Neural crest cell (in vitro differentiated cells): ENCODE measurements around the gene SLC45A3. TPM values are rescaled to one million over a fixed set of nuclear protein-coding genes. Genes with fewer than 3 reads are reported as not detected.

Experiments used
- DNase-seq: peaks from one replicate; pipeline ENCODE4 v3.0.0; 2021; ENCODE audit warnings: low read depth, mixed read lengths, low spot score
- H3K27ac Mint-ChIP-seq: one replicate; pipeline ENCODE4 v1.8.0; 2021; ENCODE audit warnings: mild to moderate bottlenecking, mixed read lengths; ENCODE audit not compliant: unreplicated experiment
- H3K27me3 Mint-ChIP-seq: 2 replicates; pipeline ENCODE4 v1.8.0; 2021; ENCODE audit warnings: low read depth, mild to moderate bottlenecking, mixed read lengths
- H3K36me3 Mint-ChIP-seq: 2 replicates; pipeline ENCODE4 v1.8.0; 2021; ENCODE audit warnings: low read depth, mild to moderate bottlenecking, mixed read lengths
- H3K4me1 Mint-ChIP-seq: 2 replicates; pipeline ENCODE4 v1.8.0; 2021; ENCODE audit warnings: mixed read lengths
- H3K4me3 Mint-ChIP-seq: one replicate; pipeline ENCODE4 v1.8.0; 2021; ENCODE audit warnings: mild to moderate bottlenecking, mixed read lengths
- H3K9me3 Mint-ChIP-seq: 2 replicates; pipeline ENCODE4 v1.8.0; 2021; ENCODE audit warnings: mixed read lengths
- total RNA-seq: library from RNA; stranded (reverse); gene quantifications from 2 replicates; pipeline ENCODE4 v1.2.1, GENCODE V29; 2021
- TF ChIP-seq, protein P1 (sequence below): fragments of 200-600 bp; sonication (generic); conservative IDR thresholded peaks from 2 replicates; pipeline ENCODE4 v1.5.0; 2021; ENCODE audit warnings: antibody characterized with exemption, mild to moderate bottlenecking

SLC45A3 gene
- total RNA-seq, 1 donor from 2014 or later, result 14.0 TPM

GRCh38 chr1:205663286-205663936 is 16.9 kb downstream of the SLC45A3 start:
- Mint-ChIP-seq H3K27ac (no peak overlapping the region), H3K9me3 (no peaks in the 10 kb centered on the region), H3K4me3 (no peak overlapping the region), H3K4me1 (peaks cover 69% of the 10 kb centered on the region), H3K27me3 (no peaks in the 10 kb centered on the region), H3K36me3 (no peaks in the 10 kb centered on the region)
- DNase-seq, result no peak
- TF ChIP-seq, protein P1, sequence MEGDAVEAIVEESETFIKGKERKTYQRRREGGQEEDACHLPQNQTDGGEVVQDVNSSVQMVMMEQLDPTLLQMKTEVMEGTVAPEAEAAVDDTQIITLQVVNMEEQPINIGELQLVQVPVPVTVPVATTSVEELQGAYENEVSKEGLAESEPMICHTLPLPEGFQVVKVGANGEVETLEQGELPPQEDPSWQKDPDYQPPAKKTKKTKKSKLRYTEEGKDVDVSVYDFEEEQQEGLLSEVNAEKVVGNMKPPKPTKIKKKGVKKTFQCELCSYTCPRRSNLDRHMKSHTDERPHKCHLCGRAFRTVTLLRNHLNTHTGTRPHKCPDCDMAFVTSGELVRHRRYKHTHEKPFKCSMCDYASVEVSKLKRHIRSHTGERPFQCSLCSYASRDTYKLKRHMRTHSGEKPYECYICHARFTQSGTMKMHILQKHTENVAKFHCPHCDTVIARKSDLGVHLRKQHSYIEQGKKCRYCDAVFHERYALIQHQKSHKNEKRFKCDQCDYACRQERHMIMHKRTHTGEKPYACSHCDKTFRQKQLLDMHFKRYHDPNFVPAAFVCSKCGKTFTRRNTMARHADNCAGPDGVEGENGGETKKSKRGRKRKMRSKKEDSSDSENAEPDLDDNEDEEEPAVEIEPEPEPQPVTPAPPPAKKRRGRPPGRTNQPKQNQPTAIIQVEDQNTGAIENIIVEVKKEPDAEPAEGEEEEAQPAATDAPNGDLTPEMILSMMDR, result no peak

DNA sequence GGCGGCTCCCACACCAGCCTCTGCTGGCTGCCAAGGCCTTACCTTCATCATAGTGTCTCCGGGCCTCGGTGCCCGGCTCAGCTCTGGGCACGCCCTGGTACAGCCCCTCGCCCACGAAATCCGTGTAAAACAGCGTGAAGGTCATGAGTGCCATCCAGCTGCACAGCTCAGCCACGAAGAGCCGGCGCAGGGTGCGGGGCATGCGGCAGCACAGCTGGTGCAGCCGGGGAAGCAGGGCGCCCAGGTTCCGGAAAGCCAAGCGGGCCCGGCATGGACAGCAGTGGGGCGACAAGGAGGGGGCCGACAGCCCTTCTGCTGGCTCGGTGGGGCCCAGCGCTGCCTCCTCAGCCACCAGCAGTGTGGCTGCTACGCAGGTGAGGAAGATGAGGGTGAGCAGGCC is 17.5 kb downstream of the SLC45A3 start:
- TF ChIP-seq, protein P1, result no peak
- peaks cover 63% of the 10 kb centered on the region for H3K4me1 Mint-ChIP-seq
- H3K9me3 Mint-ChIP-seq, result no peaks in the 10 kb centered on the region
- H3K4me3 Mint-ChIP-seq, result no peak overlapping the region
- DNase-seq, result no peak
- H3K27ac Mint-ChIP-seq, result no peak overlapping the region
- H3K36me3 Mint-ChIP-seq, result no peaks in the 10 kb centered on the region
- no peaks in the 10 kb centered on the region for H3K27me3 Mint-ChIP-seq

DNA sequence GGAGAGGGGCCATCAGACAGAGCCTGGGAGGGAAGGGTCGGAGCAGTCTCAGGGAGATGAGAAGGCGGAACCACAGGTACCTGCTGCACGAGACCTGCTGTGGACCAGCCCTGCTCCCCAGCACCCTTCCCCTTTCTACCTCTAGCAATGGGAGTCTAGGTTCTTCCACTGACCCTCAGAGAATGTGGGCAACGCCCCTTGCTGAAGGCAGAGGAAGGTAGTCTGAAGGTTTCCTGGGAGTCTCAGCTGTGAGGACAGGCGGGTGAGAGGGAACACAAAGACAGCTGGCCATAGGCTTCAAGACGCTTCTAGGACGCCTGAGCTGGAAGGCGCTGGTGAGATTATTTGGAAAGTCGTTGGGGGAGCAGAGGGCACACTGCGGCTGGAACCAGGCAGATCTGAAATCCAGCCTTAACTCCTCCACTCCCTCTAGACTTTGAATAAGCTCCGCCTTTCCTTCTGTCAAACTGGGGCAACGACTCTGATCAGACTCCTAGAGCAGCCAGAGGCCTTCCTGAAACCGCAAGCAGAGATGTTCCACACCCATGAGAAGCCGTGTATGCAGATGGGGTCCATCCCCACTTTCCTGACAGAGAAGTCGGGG is 18.1 kb downstream of the SLC45A3 start:
- H3K4me1 Mint-ChIP-seq, result peaks cover 65% of the 10 kb centered on the region
- TF ChIP-seq, protein P1, result no peak
- no peak for DNase-seq
- peak overlapping the region; percentile 12 for H3K4me3 Mint-ChIP-seq
- H3K9me3 Mint-ChIP-seq, result no peaks in the 10 kb centered on the region
- H3K36me3 Mint-ChIP-seq, result no peaks in the 10 kb centered on the region
- peak overlapping the region; percentile 71 for H3K27ac Mint-ChIP-seq
- no peaks in the 10 kb centered on the region for H3K27me3 Mint-ChIP-seq

DNA sequence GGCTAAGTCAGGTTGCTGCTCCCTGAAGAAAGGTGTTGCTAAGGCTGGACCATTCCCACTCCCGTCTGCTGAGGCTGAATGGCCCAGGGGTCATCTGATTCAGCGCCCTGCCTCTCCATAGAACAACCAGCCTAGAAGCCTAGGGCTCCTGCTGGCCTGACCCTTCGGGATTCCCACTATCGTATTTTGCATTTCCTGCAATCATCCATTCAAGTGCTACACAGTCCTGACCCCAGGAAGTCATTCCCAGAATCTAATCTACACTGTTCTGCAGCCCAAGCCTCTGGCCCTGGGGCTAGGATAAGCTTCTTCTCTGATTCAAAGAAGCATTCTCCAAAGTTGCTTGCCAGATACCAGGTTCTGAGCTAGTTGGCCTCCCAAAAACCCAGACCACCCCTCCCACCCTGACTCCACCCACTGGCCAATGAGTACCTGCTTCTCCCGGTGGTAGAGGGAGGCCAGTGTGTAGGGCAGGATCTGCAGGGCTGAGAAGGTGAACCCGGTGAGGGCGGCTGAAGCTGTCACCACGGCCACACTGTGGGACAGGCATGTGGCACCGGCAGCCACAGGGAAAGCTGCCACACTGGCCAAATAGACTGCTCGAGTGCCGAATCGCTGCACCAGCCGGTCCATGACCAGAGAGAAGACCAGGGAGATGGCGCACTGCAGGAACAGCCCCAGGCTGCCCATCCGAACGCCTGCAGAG is 18.7 kb downstream of the SLC45A3 start:
- no peak for DNase-seq
- TF ChIP-seq, protein P1, result no peak
- Mint-ChIP-seq H3K27me3 (no peaks in the 10 kb centered on the region), H3K4me3 (no peak overlapping the region), H3K9me3 (no peaks in the 10 kb centered on the region), H3K27ac (no peak overlapping the region), H3K36me3 (no peaks in the 10 kb centered on the region), H3K4me1 (peaks cover 64% of the 10 kb centered on the region)

GRCh38 chr1:205660361-205660760 is 19.9 kb downstream of the SLC45A3 start:
- TF ChIP-seq, protein P1, result no peak
- Mint-ChIP-seq H3K27me3 (no peaks in the 10 kb centered on the region), H3K4me3 (no peak overlapping the region), H3K4me1 (peaks cover 52% of the 10 kb centered on the region), H3K27ac (no peak overlapping the region), H3K9me3 (no peaks in the 10 kb centered on the region), H3K36me3 (no peaks in the 10 kb centered on the region)
- no peak for DNase-seq
